ENCODE data around the gene CAPN13.

GRCh38 chr2:30686669-30687068, 120.6 kb downstream of the CAPN13 start:
- TF ChIP-seq POLR2AphosphoS5 (IDR thresholded peaks at IDR 0.05; ENCODE audit: low read depth, low read length) (no peak), TAF1 (IDR thresholded peaks at IDR 0.05; ENCODE audit: borderline replicate concordance, insufficient read depth, low read length) (no peak)

All from PFSK-1 (cell line).